ENCODE measurements around the gene TMEM151A.

The TMEM151A gene

GRCh38 chr11:66263231-66263630 lies 28.5 kb upstream of the TMEM151A start:
- peaks cover 12% of the 10 kb centered on the region for H3K4me1 ChIP-seq
- no peaks in the 10 kb centered on the region for H3K27me3 ChIP-seq (ENCODE audit: low read depth)
- no peak for DNase-seq (ENCODE audit: low spot score in 2 of 2)
- no peak overlapping the region for H3K4me3 ChIP-seq
- H3K9me3 ChIP-seq, result no peaks in the 10 kb centered on the region
- H3K36me3 ChIP-seq (replicated peaks), result peaks cover 61% of the 10 kb centered on the region
- in situ Hi-C loops (cut with MboI; ENCODE audit: low sequenced_read_pairs), result no loop called here

- in situ Hi-C loops (cut with MboI; ENCODE audit: low sequenced_read_pairs), result no loop called here
- Histone ChIP-seq H3K9me3 (no peaks in the 10 kb centered on the region), H3K36me3 (replicated peaks) (peaks cover 61% of the 10 kb centered on the region), H3K4me1 (peaks cover 9% of the 10 kb centered on the region), H3K4me3 (no peak overlapping the region), H3K27me3 (ENCODE audit: low read depth) (no peaks in the 10 kb centered on the region)
- no peak for DNase-seq (ENCODE audit: low spot score in 2 of 2)
These were observed 27.9 kb upstream of the TMEM151A start for GRCh38 chr11:66263785-66264184.

- Histone ChIP-seq H3K27me3 (ENCODE audit: low read depth) (no peaks in the 10 kb centered on the region), H3K4me1 (peaks cover 7% of the 10 kb centered on the region), H3K4me3 (no peak overlapping the region), H3K9me3 (no peaks in the 10 kb centered on the region), H3K36me3 (replicated peaks) (peaks cover 56% of the 10 kb centered on the region)
- no peak for DNase-seq (ENCODE audit: low spot score in 2 of 2)
- in situ Hi-C loops (cut with MboI; ENCODE audit: low sequenced_read_pairs), result no loop called here
These were observed 27.3 kb upstream of the TMEM151A start for GRCh38 chr11:66264383-66264782.

- Histone ChIP-seq H3K4me1 (peaks cover 8% of the 10 kb centered on the region), H3K9me3 (no peaks in the 10 kb centered on the region), H3K27me3 (ENCODE audit: low read depth) (no peaks in the 10 kb centered on the region), H3K36me3 (replicated peaks) (peaks cover 52% of the 10 kb centered on the region), H3K4me3 (no peak overlapping the region)
- peak in 1 of 2 experiments; percentile 68 for DNase-seq (ENCODE audit: low spot score in 2 of 2)
- in situ Hi-C loops (cut with MboI; ENCODE audit: low sequenced_read_pairs), result no loop called here
These were observed 26.8 kb upstream of the TMEM151A start for GRCh38 chr11:66264914-66265313.

GRCh38 chr11:66265531-66266377 lies 25.9 kb upstream of the TMEM151A start:
- H3K27me3 ChIP-seq (ENCODE audit: low read depth), result no peaks in the 10 kb centered on the region
- peaks cover 8% of the 10 kb centered on the region for H3K4me1 ChIP-seq
- DNase-seq (ENCODE audit: low spot score in 2 of 2), result no peak
- peaks cover 45% of the 10 kb centered on the region for H3K36me3 ChIP-seq (replicated peaks)
- no peaks in the 10 kb centered on the region for H3K9me3 ChIP-seq
- H3K4me3 ChIP-seq, result no peak overlapping the region
- in situ Hi-C loops (cut with MboI; ENCODE audit: low sequenced_read_pairs), result no loop called here

- peaks cover 42% of the 10 kb centered on the region for H3K36me3 ChIP-seq (replicated peaks)
- peaks cover 8% of the 10 kb centered on the region for H3K4me1 ChIP-seq
- H3K4me3 ChIP-seq, result no peak overlapping the region; the same call in 1 of the 2 replicates
- DNase-seq (ENCODE audit: low spot score in 2 of 2), result no peak
- H3K9me3 ChIP-seq, result no peaks in the 10 kb centered on the region
- in situ Hi-C loops (cut with MboI; ENCODE audit: low sequenced_read_pairs), result no loop called here
- H3K27me3 ChIP-seq (ENCODE audit: low read depth), result no peaks in the 10 kb centered on the region
These were observed 25.2 kb upstream of the TMEM151A start for GRCh38 chr11:66266378-66267038.

- H3K36me3 ChIP-seq (replicated peaks), result peaks cover 39% of the 10 kb centered on the region
- no peaks in the 10 kb centered on the region for H3K9me3 ChIP-seq
- in situ Hi-C loops (cut with MboI; ENCODE audit: low sequenced_read_pairs), result no loop called here
- peaks cover 8% of the 10 kb centered on the region for H3K4me1 ChIP-seq
- DNase-seq (ENCODE audit: low spot score in 2 of 2), result no peak
- no peaks in the 10 kb centered on the region for H3K27me3 ChIP-seq (ENCODE audit: low read depth)
- H3K4me3 ChIP-seq, result peak overlapping the region; percentile 94
These were observed 24.7 kb upstream of the TMEM151A start for GRCh38 chr11:66267039-66267378.

- peaks cover 8% of the 10 kb centered on the region for H3K4me1 ChIP-seq
- peaks cover 39% of the 10 kb centered on the region for H3K36me3 ChIP-seq (replicated peaks)
- no peaks in the 10 kb centered on the region for H3K27me3 ChIP-seq (ENCODE audit: low read depth)
- peak; percentile 70 to 93 for DNase-seq (ENCODE audit: low spot score in 2 of 2)
- in situ Hi-C loops (cut with MboI; ENCODE audit: low sequenced_read_pairs), result no loop called here
- no peaks in the 10 kb centered on the region for H3K9me3 ChIP-seq
- peak overlapping the region; percentile 94 for H3K4me3 ChIP-seq
These were observed 24.1 kb upstream of the TMEM151A start for GRCh38 chr11:66267379-66268243.

- peak; percentile 99 for DNase-seq (ENCODE audit: low spot score in 2 of 2)
- H3K36me3 ChIP-seq (replicated peaks), result peaks cover 41% of the 10 kb centered on the region
- peak within 1 kb of the TSS; percentile 94 for H3K4me3 ChIP-seq
- H3K4me1 ChIP-seq, result peaks cover 8% of the 10 kb centered on the region
- in situ Hi-C loops (cut with MboI; ENCODE audit: low sequenced_read_pairs), result no loop called here
- no peaks in the 10 kb centered on the region for H3K9me3 ChIP-seq
- H3K27me3 ChIP-seq (ENCODE audit: low read depth), result no peaks in the 10 kb centered on the region
These were observed 23.3 kb upstream of the TMEM151A start, which contains the start of gene RAB1B for GRCh38 chr11:66268244-66268951. Gene RAB1B (plus strand): TSS chr11:66268639. CDS start chr11:66268680, 41 bp downstream.

GRCh38 chr11:66268952-66269905 lies 22.5 kb upstream of the TMEM151A start:
- H3K27me3 ChIP-seq (ENCODE audit: low read depth), result no peaks in the 10 kb centered on the region
- in situ Hi-C loops (cut with MboI; ENCODE audit: low sequenced_read_pairs), result no loop called here
- H3K4me1 ChIP-seq, result peaks cover 8% of the 10 kb centered on the region
- DNase-seq (ENCODE audit: low spot score in 2 of 2), result peak; percentile 47 to 50
- no peaks in the 10 kb centered on the region for H3K9me3 ChIP-seq
- peaks cover 45% of the 10 kb centered on the region for H3K36me3 ChIP-seq (replicated peaks)
- peak overlapping the region; percentile 94 for H3K4me3 ChIP-seq

GRCh38 chr11:66271816-66272215 lies 19.9 kb upstream of the TMEM151A start:
- peaks cover 8% of the 10 kb centered on the region for H3K4me1 ChIP-seq
- H3K4me3 ChIP-seq, result no peak overlapping the region
- H3K27me3 ChIP-seq (ENCODE audit: low read depth), result no peaks in the 10 kb centered on the region
- H3K9me3 ChIP-seq, result no peaks in the 10 kb centered on the region
- H3K36me3 ChIP-seq (replicated peaks), result peaks cover 27% of the 10 kb centered on the region
- in situ Hi-C loops (cut with MboI; ENCODE audit: low sequenced_read_pairs), result no loop called here
- no peak for DNase-seq (ENCODE audit: low spot score in 2 of 2)

- in situ Hi-C loops (cut with MboI; ENCODE audit: low sequenced_read_pairs), result no loop called here
- Histone ChIP-seq H3K36me3 (replicated peaks) (peaks cover 23% of the 10 kb centered on the region), H3K27me3 (ENCODE audit: low read depth) (no peaks in the 10 kb centered on the region), H3K4me1 (peaks cover 5% of the 10 kb centered on the region), H3K4me3 (no peak overlapping the region), H3K9me3 (no peaks in the 10 kb centered on the region)
- no peak for DNase-seq (ENCODE audit: low spot score in 2 of 2)
These were observed 19.1 kb upstream of the TMEM151A start for GRCh38 chr11:66272596-66272995.
